Lower leg skin (tissue), 3 donors: ENCODE data around the gene C17orf67.

ENCODE experiments used
- POLR2A ChIP-seq, 2 donors: fragments of 450-650 bp; IDR thresholded peaks; one replicate each; pipeline ENCODE4 v1.6.1; 2016 to 2017; ENCODE audit warnings: antibody characterized with exemption in 2 of 2, mild to moderate bottlenecking in 1 of 2, moderate library complexity in 1 of 2
- TF ChIP-seq, protein P1 (sequence below), 3 donors: fragments of 450-650 bp; IDR thresholded peaks; one replicate each; pipeline ENCODE4 v1.5.1; 2016; ENCODE audit warnings: antibody characterized with exemption in 3 of 3, mild to moderate bottlenecking in 3 of 3, moderate library complexity in 2 of 3

DNA sequence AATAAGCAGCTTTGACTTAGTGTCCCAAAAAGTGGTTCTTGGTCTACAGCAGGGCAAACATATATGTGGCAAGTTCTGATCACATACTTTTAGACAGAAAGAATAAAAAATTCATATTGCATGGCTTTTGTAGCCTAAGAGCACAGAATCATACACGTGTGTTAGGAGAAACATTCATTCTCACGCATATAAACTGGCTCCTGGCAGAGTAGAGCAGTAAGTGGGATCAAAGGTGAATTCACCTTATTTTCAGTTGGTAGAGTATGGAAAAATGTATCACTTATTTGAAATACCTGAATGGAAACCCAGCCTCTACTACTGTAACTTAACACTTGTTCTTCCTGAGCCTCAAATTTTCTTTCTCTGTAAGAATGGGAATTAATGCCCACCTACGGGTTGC, 35.0 kb upstream of the C17orf67 start:
- TF ChIP-seq, protein P1, sequence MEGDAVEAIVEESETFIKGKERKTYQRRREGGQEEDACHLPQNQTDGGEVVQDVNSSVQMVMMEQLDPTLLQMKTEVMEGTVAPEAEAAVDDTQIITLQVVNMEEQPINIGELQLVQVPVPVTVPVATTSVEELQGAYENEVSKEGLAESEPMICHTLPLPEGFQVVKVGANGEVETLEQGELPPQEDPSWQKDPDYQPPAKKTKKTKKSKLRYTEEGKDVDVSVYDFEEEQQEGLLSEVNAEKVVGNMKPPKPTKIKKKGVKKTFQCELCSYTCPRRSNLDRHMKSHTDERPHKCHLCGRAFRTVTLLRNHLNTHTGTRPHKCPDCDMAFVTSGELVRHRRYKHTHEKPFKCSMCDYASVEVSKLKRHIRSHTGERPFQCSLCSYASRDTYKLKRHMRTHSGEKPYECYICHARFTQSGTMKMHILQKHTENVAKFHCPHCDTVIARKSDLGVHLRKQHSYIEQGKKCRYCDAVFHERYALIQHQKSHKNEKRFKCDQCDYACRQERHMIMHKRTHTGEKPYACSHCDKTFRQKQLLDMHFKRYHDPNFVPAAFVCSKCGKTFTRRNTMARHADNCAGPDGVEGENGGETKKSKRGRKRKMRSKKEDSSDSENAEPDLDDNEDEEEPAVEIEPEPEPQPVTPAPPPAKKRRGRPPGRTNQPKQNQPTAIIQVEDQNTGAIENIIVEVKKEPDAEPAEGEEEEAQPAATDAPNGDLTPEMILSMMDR (IDR thresholded peaks at IDR 0.05), result no peak
- no peak for TF ChIP-seq POLR2A (IDR thresholded peaks at IDR 0.05)
